Keratinocyte (primary cell): ENCODE results near the gene TIAM1. TPM values are rescaled to one million over a fixed set of nuclear protein-coding genes. Genes with fewer than 3 reads are reported as not detected.

Source experiments
- DNase-seq: peaks from one replicate; pipeline ENCODE4 v3.0.0-alpha.2; 2011; ENCODE audit warnings: low read depth, missing footprints, low spot score
- FAIRE-seq: peaks from 2 replicates; lab custom pipeline; 2011; peaks lifted over from hg19 to GRCh38; lab: Jason Lieb, UNC
- H2AFZ ChIP-seq: 2 replicates; pipeline ENCODE4 v1.6.0; 2012; ENCODE audit warnings: low read length, control low read depth, inconsistent platforms; ENCODE audit not compliant: control insufficient read depth
- H3K27ac ChIP-seq: 2 replicates; pipeline ENCODE4 v1.5.1; 2011; ENCODE audit warnings: low read length; ENCODE audit not compliant: control insufficient read depth, insufficient read depth
- H3K27me3 ChIP-seq: 3 replicates; pipeline ENCODE4 v1.6.0; 2011; ENCODE audit warnings: low read length; ENCODE audit not compliant: control insufficient read depth, insufficient read depth; ENCODE audit errors: extremely low read depth
- H3K36me3 ChIP-seq, 2 experiments: 2 replicates in 1 of 2; 3 replicates in 1 of 2; pipeline ENCODE4 v1.5.1; 2011; ENCODE audit warnings: low read length in 2 of 2, mild to moderate bottlenecking in 1 of 2; ENCODE audit not compliant: control insufficient read depth in 2 of 2, insufficient read depth in 2 of 2; ENCODE audit errors: extremely low read depth in 1 of 2
- H3K4me1 ChIP-seq: 3 replicates; pipeline ENCODE4 v1.5.1; 2011; ENCODE audit warnings: low read length; ENCODE audit not compliant: control insufficient read depth, insufficient read depth; ENCODE audit errors: extremely low read depth
- H3K4me2 ChIP-seq: 3 replicates; pipeline ENCODE4 v1.6.0; 2011; ENCODE audit warnings: low read depth, low read length; ENCODE audit not compliant: control insufficient read depth, insufficient read depth; ENCODE audit errors: extremely low read depth
- H3K4me3 ChIP-seq, 3 experiments: fragments of 200-600 bp in 1 of 3; sonication (generic) in 1 of 3; 2 replicates in 2 of 3; 3 replicates in 1 of 3; pipeline ENCODE4 v1.5.1; 2011 to 2016; ENCODE audit warnings: low read length in 3 of 3, mild to moderate bottlenecking in 3 of 3, control low read depth in 2 of 3, inconsistent platforms in 1 of 3, low read depth in 1 of 3, mixed read lengths in 1 of 3, mixed run types in 1 of 3, moderate library complexity in 1 of 3; ENCODE audit not compliant: control insufficient read depth in 2 of 3, insufficient read depth in 2 of 3; ENCODE audit errors: extremely low read depth in 1 of 3
- H3K79me2 ChIP-seq: 2 replicates; pipeline ENCODE4 v1.6.0; 2012; ENCODE audit warnings: low read length; ENCODE audit not compliant: control insufficient read depth, insufficient read depth
- H3K9ac ChIP-seq: 3 replicates; pipeline ENCODE4 v1.6.0; 2011; ENCODE audit warnings: low read length; ENCODE audit not compliant: control insufficient read depth, insufficient read depth; ENCODE audit errors: extremely low read depth
- H3K9me1 ChIP-seq: 3 replicates; pipeline ENCODE4 v1.6.0; 2011; ENCODE audit warnings: low read length; ENCODE audit not compliant: control insufficient read depth, insufficient read depth; ENCODE audit errors: extremely low read depth
- H3K9me3 ChIP-seq: 2 replicates; pipeline ENCODE4 v1.5.1; 2012; ENCODE audit warnings: low read depth, low read length; ENCODE audit not compliant: control insufficient read depth
- H4K20me1 ChIP-seq: 3 replicates; pipeline ENCODE4 v1.6.0; 2011; ENCODE audit warnings: low read length; ENCODE audit not compliant: control insufficient read depth, insufficient read depth; ENCODE audit errors: extremely low read depth
- CTCF ChIP-seq, 3 experiments: IDR thresholded peaks in 1 of 3; conservative IDR thresholded peaks in 1 of 3; optimal IDR thresholded peaks in 1 of 3; 2 replicates in 2 of 3; 3 replicates in 1 of 3; pipeline versions ENCODE3 to v1.5.1; 2011; ENCODE audit warnings: low read length in 3 of 3, mild to moderate bottlenecking in 3 of 3, moderate library complexity in 2 of 3, control low read depth in 1 of 3, inconsistent platforms in 1 of 3; ENCODE audit not compliant: insufficient read depth in 2 of 3; ENCODE audit errors: extremely low read depth in 1 of 3
- EZH2 ChIP-seq: IDR thresholded peaks from one replicate; pipeline ENCODE4 v1.6.1; 2012; ENCODE audit warnings: inconsistent platforms, mild to moderate bottlenecking, low read length, moderate library complexity
- dilution Hi-C: fragments of 300-500 bp; cut with MboI; formaldehyde crosslinking; loops from one replicate; pipeline ENCODE4 v1.7.0; 2020; ENCODE audit warnings: low sequenced_read_pairs; ENCODE audit not compliant: extremely low pct_ligation_motif_present
- polyA plus RNA-seq, 5 experiments: library from polyadenylated mRNA; depleted of rRNA in 3 of 5; stranded (reverse) in 3 of 5; stranded (forward) in 1 of 5; unstranded in 1 of 5; fragments of >200 nt; gene quantifications; 1 replicate in 1 of 5; 2 replicates in 3 of 5; 3 replicates in 1 of 5; pipeline versions ENCODE4 v1.2.1 to v1.2.3, GENCODE V29; 2011 to 2012; ENCODE audit warnings: missing spikeins in 2 of 5, low read depth in 1 of 5, low replicate concordance in 1 of 5

TIAM1 gene
- polyA plus RNA-seq, 1 donor (not counting 4 experiments of a cell fraction or from before 2014, with no cell fraction given), result 8.3 TPM

GRCh38 chr21:31135531-31136184 is 208.4 kb downstream of the TIAM1 start:
- no peak overlapping the region for H3K4me2 ChIP-seq
- H3K9me3 ChIP-seq, result no peaks in the 10 kb centered on the region
- H3K9ac ChIP-seq, result no peak overlapping the region
- H3K27ac ChIP-seq, result no peak overlapping the region
- FAIRE-seq (no peak), DNase-seq (no peak)
- no peak for TF ChIP-seq EZH2
- no peak for TF ChIP-seq CTCF (optimal IDR thresholded peaks at IDR 0.05 in 1 of 3, IDR thresholded peaks at IDR 0.05 in 1 of 3, conservative IDR thresholded peaks at IDR 0.05 in 1 of 3; ENCODE audit: extremely low read depth in 1 of 3, insufficient read depth in 2 of 3, low read length in 3 of 3)
- no peaks in the 10 kb centered on the region for H3K27me3 ChIP-seq
- no peaks in the 10 kb centered on the region for H4K20me1 ChIP-seq
- no peak overlapping the region for H3K4me3 ChIP-seq
- H3K79me2 ChIP-seq, result no peaks in the 10 kb centered on the region
- no peaks in the 10 kb centered on the region for H3K36me3 ChIP-seq
- no peaks in the 10 kb centered on the region for H3K9me1 ChIP-seq
- no peak overlapping the region for H2AFZ ChIP-seq
- dilution Hi-C loops, result no loop called here
- no peaks in the 10 kb centered on the region for H3K4me1 ChIP-seq

GRCh38 chr21:31133243-31133830 is 210.7 kb downstream of the TIAM1 start:
- Histone ChIP-seq H3K4me1 (no peaks in the 10 kb centered on the region), H3K9ac (no peak overlapping the region), H2AFZ (no peak overlapping the region), H3K27me3 (no peaks in the 10 kb centered on the region), H3K9me3 (no peaks in the 10 kb centered on the region), H4K20me1 (no peaks in the 10 kb centered on the region), H3K27ac (no peak overlapping the region), H3K36me3 (peaks cover 0 to 5% of the 10 kb centered on the region in 2 experiments), H3K79me2 (no peaks in the 10 kb centered on the region), H3K4me2 (no peak overlapping the region), H3K4me3 (no peak overlapping the region), H3K9me1 (no peaks in the 10 kb centered on the region)
- DNase-seq (no peak), FAIRE-seq (no peak)
- dilution Hi-C loops, result no loop called here
- no peak for TF ChIP-seq EZH2
- TF ChIP-seq CTCF (optimal IDR thresholded peaks at IDR 0.05 in 1 of 3, IDR thresholded peaks at IDR 0.05 in 1 of 3, conservative IDR thresholded peaks at IDR 0.05 in 1 of 3; ENCODE audit: extremely low read depth in 1 of 3, insufficient read depth in 2 of 3, low read length in 3 of 3), result no peak
